ENCODE results near the gene PLGRKT.
"Not testable (repeated sequence)": the region's sequence is repeated elsewhere in the genome, so short reads cannot be mapped to it uniquely, and the experiment has no call there.

The PLGRKT gene

GRCh38 chr9:5452286-5452609 lies 14.5 kb upstream of the PLGRKT start:
- no peak for DNase-seq (ENCODE audit: low read depth in 2 of 2)

- DNase-seq (ENCODE audit: low read depth in 2 of 2) = peak; percentile 80 to 83
Measured at GRCh38 chr9:5450359-5451091, 12.8 kb upstream of the PLGRKT start, which contains the start of gene CD274. Gene CD274, plus strand, starts transcription at chr9:5450542. Its CDS starts 5,572 bp downstream, at chr9:5456114.

GRCh38 chr9:5449521-5450358 lies 12.0 kb upstream of the PLGRKT start:
- DNase-seq (ENCODE audit: low read depth in 2 of 2) = no peak

- no peak for DNase-seq (ENCODE audit: low read depth in 2 of 2)
Measured at GRCh38 chr9:5448461-5449435, 11.0 kb upstream of the PLGRKT start.

GRCh38 chr9:5448016-5448415 lies 10.3 kb upstream of the PLGRKT start:
- DNase-seq (ENCODE audit: low read depth in 2 of 2) = no peak

GRCh38 chr9:5447337-5447736 lies 9.6 kb upstream of the PLGRKT start:
- no peak for DNase-seq (ENCODE audit: low read depth in 2 of 2)

GRCh38 chr9:5446451-5447236 lies 8.9 kb upstream of the PLGRKT start:
- no peak for DNase-seq (ENCODE audit: low read depth in 2 of 2)

- DNase-seq (ENCODE audit: low read depth in 2 of 2) = no peak
Measured at GRCh38 chr9:5445886-5446285, 8.2 kb upstream of the PLGRKT start.

- not testable (repeated sequence) for DNase-seq (ENCODE audit: low read depth in 2 of 2)
Measured at GRCh38 chr9:5445096-5445495, 7.4 kb upstream of the PLGRKT start.

GRCh38 chr9:5443850-5444249 lies 6.1 kb upstream of the PLGRKT start:
- no peak for DNase-seq (ENCODE audit: low read depth in 2 of 2)

- no peak for DNase-seq (ENCODE audit: low read depth in 2 of 2)
Measured at GRCh38 chr9:5442400-5443011, 4.8 kb upstream of the PLGRKT start.

- no peak for DNase-seq (ENCODE audit: low read depth in 2 of 2)
Measured at GRCh38 chr9:5441043-5441442, 3.3 kb upstream of the PLGRKT start.

- no peak for DNase-seq (ENCODE audit: low read depth in 2 of 2)
Measured at GRCh38 chr9:5440426-5440825, 2.7 kb upstream of the PLGRKT start.

GRCh38 chr9:5438301-5439162 lies 807 bp upstream of the PLGRKT start:
- peak in 1 of 2 donors; percentile 49 for DNase-seq (ENCODE audit: low read depth in 2 of 2)

- DNase-seq (ENCODE audit: low read depth in 2 of 2) = no peak
Measured at GRCh38 chr9:5436441-5436840, 1.3 kb downstream of the PLGRKT start.

- DNase-seq (ENCODE audit: low read depth in 2 of 2) = no peak
Measured at GRCh38 chr9:5435912-5436311, 1.8 kb downstream of the PLGRKT start.

- not testable (repeated sequence) for DNase-seq (ENCODE audit: low read depth in 2 of 2)
Measured at GRCh38 chr9:5433841-5434810, 3.6 kb downstream of the PLGRKT start.

GRCh38 chr9:5433328-5433727 lies 4.4 kb downstream of the PLGRKT start:
- not testable (repeated sequence) for DNase-seq (ENCODE audit: low read depth in 2 of 2)
